HepG2 (cell line): ENCODE results near the gene APOL2. TPM values are rescaled to one million over a fixed set of nuclear protein-coding genes. Genes with fewer than 3 reads are reported as not detected.

Source experiments
- BRD4 ChIP-seq: sonication (generic); formaldehyde crosslinking; IDR thresholded peaks from 2 replicates; pipeline ENCODE4 v1.4.0; 2020; ENCODE audit warnings: missing genetic modification reagents
- DRAP1 ChIP-seq: IDR thresholded peaks from 2 replicates; pipeline ENCODE4 v1.6.1; 2016; ENCODE audit warnings: missing genetic modification reagents, missing compliant biosample characterization
- FOXK1 ChIP-seq: sonication (generic); formaldehyde crosslinking; IDR thresholded peaks from 2 replicates; pipeline ENCODE4 v1.4.0; 2020; ENCODE audit warnings: low read depth, missing genetic modification reagents, borderline replicate concordance
- HDAC1 ChIP-seq: sonication (generic); formaldehyde crosslinking; IDR thresholded peaks from 2 replicates; pipeline ENCODE4 v1.5.1; 2020; ENCODE audit warnings: mild to moderate bottlenecking, missing genetic modification reagents
- KLF6 ChIP-seq: IDR thresholded peaks from 2 replicates; pipeline ENCODE4 v1.8.0; 2016; ENCODE audit warnings: missing biosample characterization, missing genetic modification reagents
- KLF9 ChIP-seq: IDR thresholded peaks from 2 replicates; pipeline ENCODE4 v1.6.1; 2016; ENCODE audit warnings: low read depth
- MAFK ChIP-seq, 2 experiments: IDR thresholded peaks in 1 of 2; conservative IDR thresholded peaks in 1 of 2; 2 replicates each; pipeline ENCODE4 v1.6.1; 2011; ENCODE audit warnings: improper control_type of control experiment in 2 of 2, low read length in 2 of 2
- NR2F2 ChIP-seq: IDR thresholded peaks from 2 replicates; pipeline ENCODE4 v1.6.1; 2012; ENCODE audit warnings: low read depth, inconsistent platforms, borderline replicate concordance
- PRDM10 ChIP-seq: sonication (generic); formaldehyde crosslinking; IDR thresholded peaks from 2 replicates; pipeline ENCODE4 v1.4.0; 2020; ENCODE audit warnings: low read depth, missing genetic modification reagents
- SNAI1 ChIP-seq: sonication (generic); formaldehyde crosslinking; IDR thresholded peaks from 2 replicates; pipeline ENCODE4 v1.5.0; 2020; ENCODE audit warnings: mild to moderate bottlenecking, missing genetic modification reagents, borderline replicate concordance
- SRY ChIP-seq: sonication (generic); formaldehyde crosslinking; IDR thresholded peaks from 2 replicates; pipeline ENCODE4 v1.8.0; 2022; ENCODE audit warnings: mild to moderate bottlenecking, missing genetic modification reagents
- STAG1 ChIP-seq: sonication (generic); formaldehyde crosslinking; IDR thresholded peaks from 2 replicates; pipeline ENCODE4 v1.4.0; 2020; ENCODE audit warnings: missing genetic modification reagents
- TAF15 ChIP-seq: fragments of 200-400 bp; formaldehyde crosslinking; IDR thresholded peaks from one replicate; pipeline ENCODE4 v1.6.1; 2018; ENCODE audit warnings: mild to moderate bottlenecking, low read depth, low read length; ENCODE audit not compliant: poor library complexity, severe bottlenecking
- ZC3H4 ChIP-seq: sonication (generic); formaldehyde crosslinking; IDR thresholded peaks from 2 replicates; pipeline ENCODE4 v1.4.0; 2020; ENCODE audit warnings: missing genetic modification reagents, borderline replicate concordance
- ZFX ChIP-seq: sonication (generic); formaldehyde crosslinking; IDR thresholded peaks from 2 replicates; pipeline ENCODE4 v1.4.0; 2020; ENCODE audit warnings: mild to moderate bottlenecking, low read depth, missing genetic modification reagents, moderate library complexity
- ZNF256 ChIP-seq: sonication (generic); formaldehyde crosslinking; conservative IDR thresholded peaks from 2 replicates; pipeline ENCODE4 v1.4.0; 2020; ENCODE audit warnings: missing genetic modification reagents
- ZNF597 ChIP-seq: sonication (generic); formaldehyde crosslinking; IDR thresholded peaks from 2 replicates; pipeline ENCODE4 v1.5.0; 2020; ENCODE audit warnings: missing genetic modification reagents
- ZNF687 ChIP-seq: sonication (generic); formaldehyde crosslinking; IDR thresholded peaks from 2 replicates; pipeline ENCODE4 v1.5.1; 2020; ENCODE audit warnings: mild to moderate bottlenecking, missing genetic modification reagents, moderate library complexity
- ZNF761 ChIP-seq: sonication (generic); formaldehyde crosslinking; conservative IDR thresholded peaks from 2 replicates; pipeline ENCODE4 v1.4.0; 2020; ENCODE audit warnings: mild to moderate bottlenecking, missing genetic modification reagents
- ZSCAN9 ChIP-seq: IDR thresholded peaks from 2 replicates; pipeline ENCODE4 v1.6.1; 2016; ENCODE audit warnings: borderline replicate concordance
- polyA plus RNA-seq, 8 experiments: library from polyadenylated mRNA; depleted of rRNA in 3 of 8; stranded (reverse) in 7 of 8; unstranded in 1 of 8; fragments of >200 nt; fragmentation: Illumina TruSeq in 4 of 8; extraction: Trizol in 4 of 8; gene quantifications; 2 replicates each; pipeline versions ENCODE4 v1.2.1 to v1.2.3, GENCODE V29; 2011 to 2016; ENCODE audit warnings: low read depth in 4 of 8, missing spikeins in 1 of 8, mixed read lengths in 1 of 8; ENCODE audit not compliant: insufficient read depth in 1 of 8
- total RNA-seq, 5 experiments: library from RNA; depleted of rRNA; stranded (reverse); fragments of >200 nt; fragmentation: Illumina TruSeq; extraction: Trizol; gene quantifications; 2 replicates each; pipeline ENCODE4 v1.2.3, GENCODE V29; 2016; ENCODE audit warnings: low read depth in 1 of 5

Gene APOL2
- total and polyA plus RNA-seq, 2 of the 13 experiments (the other 11 are each of a cell fraction or from before 2014, with no cell fraction given), result 28.7 to 51.2 TPM

GRCh38 chr22:36239401-36240171 is at the start of gene APOL2 (continued):
- TF ChIP-seq PRDM10 (CRISPR knock-in tag), result peak; percentile 27; the same call in 1 of the 2 replicates
- TF ChIP-seq TAF15, result no peak
- TF ChIP-seq KLF9, result no peak
- peak; percentile 4; the same call in 1 of the 2 replicates for TF ChIP-seq NR2F2
- peak; percentile 99 for TF ChIP-seq FOXK1 (CRISPR knock-in tag)
- no peak for TF ChIP-seq ZSCAN9 (CRISPR knock-in tag)
- peak; percentile 51; the same call in 1 of the 2 replicates for TF ChIP-seq KLF6 (CRISPR knock-in tag)
- 0 out of 2 replicates have a peak, but pooled peaks have one; percentile 48 for TF ChIP-seq ZNF761 (CRISPR knock-in tag)
- TF ChIP-seq BRD4 (CRISPR knock-in tag), result peak; percentile 45; the same call in 1 of the 2 replicates
- TF ChIP-seq MAFK (conservative IDR thresholded peaks at IDR 0.05 in 1 of 2, IDR thresholded peaks at IDR 0.05 in 1 of 2; ENCODE audit: low read length in 2 of 2), result peak; percentile 39 to 60; a peak in 3 of 4 replicates
- peak; percentile 53 for TF ChIP-seq STAG1 (CRISPR knock-in tag)
- TF ChIP-seq SRY, result no peak
- TF ChIP-seq HDAC1 (CRISPR knock-in tag), result peak; percentile 87
- TF ChIP-seq ZFX (CRISPR knock-in tag), result peak; percentile 82
- peak; percentile 97 for TF ChIP-seq DRAP1
- TF ChIP-seq ZNF597 (CRISPR knock-in tag), result peak; percentile 87; the same call in 1 of the 2 replicates
- no peak for TF ChIP-seq ZNF256 (CRISPR knock-in tag)
- TF ChIP-seq ZC3H4 (CRISPR knock-in tag), result no peak
- TF ChIP-seq ZNF687 (CRISPR knock-in tag), result peak; percentile 96
- TF ChIP-seq SNAI1, result peak; percentile 79
